Sigmoid colon (tissue), 7 donors: ENCODE results near the gene KCNAB1. TPM values are rescaled to one million over a fixed set of nuclear protein-coding genes. Genes with fewer than 3 reads are reported as not detected.

Experiments used
- DNase-seq: peaks from one replicate; pipeline ENCODE4 v3.0.0-alpha.2; 2019
- H3K27ac ChIP-seq, 4 donors: fragments of 200-600 bp; sonication (generic); one replicate each; pipeline ENCODE4 v1.5.1; 2016 to 2019; ENCODE audit warnings: mild to moderate bottlenecking in 1 of 4
- H3K27me3 ChIP-seq, 3 donors: fragments of 200-600 bp; sonication (generic); one replicate each; pipeline ENCODE4 v1.5.1; 2019; ENCODE audit warnings: mild to moderate bottlenecking in 1 of 3
- H3K36me3 ChIP-seq, 4 donors: fragments of 200-600 bp; sonication (generic); one replicate each; pipeline ENCODE4 v1.5.1; 2016 to 2019
- H3K4me1 ChIP-seq, 4 donors: fragments of 200-600 bp; sonication (generic); one replicate each; pipeline ENCODE4 v1.5.1; 2017 to 2019
- H3K4me3 ChIP-seq, 4 donors: fragments of 200-600 bp; sonication (generic); one replicate each; pipeline ENCODE4 v1.5.1; 2017 to 2019; ENCODE audit warnings: mild to moderate bottlenecking in 2 of 4, moderate library complexity in 1 of 4
- H3K9me3 ChIP-seq, 4 donors: fragments of 200-600 bp in 3 of 4; sonication (generic) in 3 of 4; one replicate each; pipeline versions ENCODE4 v1.5.1 to v1.6.1; 2013 to 2019
- CTCF ChIP-seq, 4 experiments: fragments of 450-650 bp in 3 of 4; fragments of 200-600 bp in 1 of 4; IDR thresholded peaks; one replicate each; pipeline ENCODE4 v1.5.1; 2016 to 2019; ENCODE audit warnings: antibody characterized with exemption in 4 of 4, mild to moderate bottlenecking in 3 of 4, moderate library complexity in 2 of 4
- EP300 ChIP-seq, 4 donors: sonication (generic); formaldehyde crosslinking; IDR thresholded peaks; one replicate each; pipeline ENCODE4 v1.6.1; 2017; ENCODE audit warnings: antibody characterized with exemption in 4 of 4
- POLR2A ChIP-seq, 2 donors: fragments of 450-650 bp; IDR thresholded peaks; one replicate each; pipeline ENCODE4 v1.6.1; 2016; ENCODE audit warnings: antibody characterized with exemption in 2 of 2, mild to moderate bottlenecking in 2 of 2, moderate library complexity in 2 of 2
- POLR2AphosphoS5 ChIP-seq, 4 donors: sonication (generic); formaldehyde crosslinking; IDR thresholded peaks; one replicate each; pipeline ENCODE4 v1.6.1; 2017; ENCODE audit warnings: antibody characterized with exemption in 4 of 4
- WGBS, 2 donors: extraction: QIAGEN DNeasy Blood & Tissue Kit; methylation state at CpG; one replicate each; pipeline ENCODE4 v1.1.7; 2013; 5-methylcytosine and 5-hydroxymethylcytosine counted together
- intact Hi-C: fragments of 100-400 bp; cut with DNase I; formaldehyde crosslinking; loops from one replicate; pipeline ENCODE4 v1.15.1; 2023
- polyA plus RNA-seq, 3 donors: library from polyadenylated mRNA; stranded (reverse); fragments of 200-250 nt; gene quantifications; one replicate each; pipeline ENCODE4 v1.2.3, GENCODE V29; 2013
- total RNA-seq, 4 donors: library from RNA; depleted of rRNA; stranded (reverse); fragments of >200 nt; gene quantifications; one replicate each; pipeline ENCODE4 v1.1.0, GENCODE V29; 2016
- donor health status: healthy with polysubstance abuse.
- donor health status: Bipolar disorder and iron deficiency.
- donor health status: healthy.

The KCNAB1 gene
- total and polyA plus RNA-seq, 7 donors: 1.2 to 5.0 (median 4.3) TPM; not detected in 2

GRCh38 chr3:156581033-156581432, 460.7 kb downstream of the KCNAB1 start:
- no peak for TF ChIP-seq POLR2A (IDR thresholded peaks at IDR 0.05)
- no peak for TF ChIP-seq CTCF (IDR thresholded peaks at IDR 0.05)
- TF ChIP-seq EP300 (IDR thresholded peaks at IDR 0.05): no peak
- no peak for TF ChIP-seq POLR2AphosphoS5 (IDR thresholded peaks at IDR 0.05)
- no peaks in the 10 kb centered on the region for H3K27me3 ChIP-seq
- H3K4me3 ChIP-seq: no peak overlapping the region
- H3K9me3 ChIP-seq: no peaks in the 10 kb centered on the region
- no peaks in the 10 kb centered on the region for H3K36me3 ChIP-seq
- no peak overlapping the region for H3K27ac ChIP-seq
- intact Hi-C loops: no loop called here
- no peaks in the 10 kb centered on the region for H3K4me1 ChIP-seq
- 95 to 97% methylated on average over 4 of the region's 4 CpGs for WGBS, 2 donors
- no peak for DNase-seq

GRCh38 chr3:156581954-156582353, 461.6 kb downstream of the KCNAB1 start:
- H3K9me3 ChIP-seq: no peaks in the 10 kb centered on the region
- no peak for DNase-seq
- H3K27ac ChIP-seq: no peak overlapping the region
- intact Hi-C loops: no loop called here
- no peak overlapping the region for H3K4me3 ChIP-seq
- TF ChIP-seq POLR2AphosphoS5 (IDR thresholded peaks at IDR 0.05): no peak
- TF ChIP-seq POLR2A (IDR thresholded peaks at IDR 0.05): no peak
- TF ChIP-seq EP300 (IDR thresholded peaks at IDR 0.05): no peak
- TF ChIP-seq CTCF (IDR thresholded peaks at IDR 0.05): no peak
- no peaks in the 10 kb centered on the region for H3K27me3 ChIP-seq
- no peaks in the 10 kb centered on the region for H3K36me3 ChIP-seq
- no peaks in the 10 kb centered on the region for H3K4me1 ChIP-seq

- Histone ChIP-seq H3K4me1 (no peaks in the 10 kb centered on the region), H3K27ac (no peak overlapping the region), H3K27me3 (no peaks in the 10 kb centered on the region), H3K4me3 (no peak overlapping the region), H3K9me3 (no peaks in the 10 kb centered on the region), H3K36me3 (no peaks in the 10 kb centered on the region)
- no peak for DNase-seq
- intact Hi-C loops: no loop called here
- 90 to 92% methylated on average over 4 of the region's 4 CpGs for WGBS, 2 donors
- TF ChIP-seq POLR2A (IDR thresholded peaks at IDR 0.05) (no peak), CTCF (IDR thresholded peaks at IDR 0.05) (no peak), EP300 (IDR thresholded peaks at IDR 0.05) (no peak), POLR2AphosphoS5 (IDR thresholded peaks at IDR 0.05) (no peak)
Observed at GRCh38 chr3:156582532-156583183, 462.3 kb downstream of the KCNAB1 start.

GRCh38 chr3:156583469-156583868, 463.1 kb downstream of the KCNAB1 start:
- Histone ChIP-seq H3K4me3 (no peak overlapping the region), H3K27ac (no peak overlapping the region), H3K36me3 (no peaks in the 10 kb centered on the region), H3K4me1 (no peaks in the 10 kb centered on the region), H3K9me3 (no peaks in the 10 kb centered on the region), H3K27me3 (no peaks in the 10 kb centered on the region)
- no peak for DNase-seq
- TF ChIP-seq POLR2AphosphoS5 (IDR thresholded peaks at IDR 0.05): no peak
- intact Hi-C loops: no loop called here

GRCh38 chr3:156586905-156587759, 466.8 kb downstream of the KCNAB1 start:
- Histone ChIP-seq H3K9me3 (no peaks in the 10 kb centered on the region), H3K36me3 (no peaks in the 10 kb centered on the region), H3K27ac (no peak overlapping the region), H3K27me3 (no peaks in the 10 kb centered on the region), H3K4me1 (no peaks in the 10 kb centered on the region), H3K4me3 (no peak overlapping the region)
- TF ChIP-seq POLR2A (IDR thresholded peaks at IDR 0.05) (no peak), EP300 (IDR thresholded peaks at IDR 0.05) (no peak), CTCF (IDR thresholded peaks at IDR 0.05) (no peak), POLR2AphosphoS5 (IDR thresholded peaks at IDR 0.05) (no peak)
- intact Hi-C loops: no loop called here
- WGBS, 2 donors: 38 to 58% methylated on average over 5 of the region's 5 CpGs
- DNase-seq: no peak
